Measurements from ENCODE around the gene MUC2. TPM values are rescaled to one million over a fixed set of nuclear protein-coding genes. Genes with fewer than 3 reads are reported as not detected.

Gene MUC2
- total RNA-seq, 1 experiment from 2014 or later: 0.47 TPM

- no peak for TF ChIP-seq YY1 (IDR thresholded peaks at IDR 0.05; ENCODE audit: extremely low read depth, insufficient replicate concordance, low read depth, low read length)
Observed at GRCh38 chr11:1026163-1026450, 48.6 kb upstream of the MUC2 start (continued).

GRCh38 chr11:1026641-1027482 lies 47.8 kb upstream of the MUC2 start:
- Histone ChIP-seq H3K4me2 (ENCODE audit: low read length) (no peak overlapping the region), H2AFZ (ENCODE audit: low read depth, low read length, poor library complexity, severe bottlenecking) (no peak overlapping the region), H3K9me2 (ENCODE audit: insufficient read depth) (no peaks in the 10 kb centered on the region), H3K36me3 (ENCODE audit: control insufficient read depth in 1 of 2, insufficient read depth in 2 of 2, low read length in 2 of 2) (no peaks in the 10 kb centered on the region), H3K9ac (ENCODE audit: low read length) (no peak overlapping the region), H3K4me1 (ENCODE audit: control insufficient read depth in 1 of 2, insufficient read depth in 2 of 2, low read length in 2 of 2) (no peaks in the 10 kb centered on the region), H3K27ac (ENCODE audit: low read depth, low read length) (no peak overlapping the region), H3K79me2 (ENCODE audit: insufficient read depth, low read length) (no peaks in the 10 kb centered on the region), H3K9me3 (ENCODE audit: control insufficient read depth in 1 of 2, insufficient read depth in 1 of 2, low read depth in 1 of 2, low read length in 2 of 2) (no peaks in the 10 kb centered on the region), H3K27me3 (ENCODE audit: insufficient read depth, low read length) (no peaks in the 10 kb centered on the region), H4K20me1 (ENCODE audit: insufficient read depth) (no peaks in the 10 kb centered on the region), H3K4me3 (replicated peaks in 1 of 2; ENCODE audit: low read depth in 1 of 2, low read length in 2 of 2) (no peak overlapping the region)
- CTCF ChIA-PET: no interaction called here
- RAD21 ChIA-PET (ENCODE audit: low non-redundant PET in 1 of 2, low total read pairs in 2 of 2, uncharacterized antibody in 2 of 2, unreplicated experiment in 2 of 2): no interaction called here
- TF ChIP-seq MAX (IDR thresholded peaks at IDR 0.05) (no peak), POLR2AphosphoS5 (IDR thresholded peaks at IDR 0.05; ENCODE audit: low read depth, low read length) (no peak), POLR2A (IDR thresholded peaks at IDR 0.05; ENCODE audit: borderline replicate concordance, extremely low read depth, insufficient read depth, insufficient read length) (no peak), YY1 (IDR thresholded peaks at IDR 0.05; ENCODE audit: extremely low read depth, insufficient replicate concordance, low read depth, low read length) (no peak), ZFX (IDR thresholded peaks at IDR 0.05) (no peak), CTCF (IDR thresholded peaks at IDR 0.05 in 2 of 3, conservative IDR thresholded peaks at IDR 0.05 in 1 of 3; ENCODE audit: borderline replicate concordance in 1 of 3, insufficient read depth in 1 of 3, low read depth in 2 of 3, low read length in 2 of 3) (no peak), FOSL1 (IDR thresholded peaks at IDR 0.05; ENCODE audit: low read depth) (no peak), ELF1 (IDR thresholded peaks at IDR 0.05; ENCODE audit: borderline replicate concordance, low read depth) (no peak), EZH2phosphoT487 (IDR thresholded peaks at IDR 0.05; ENCODE audit: borderline replicate concordance) (no peak), CEBPB (IDR thresholded peaks at IDR 0.05; ENCODE audit: low read depth) (no peak)
- BruUV-seq (replicated peaks): no TSS peak
- no peak for ATAC-seq
- POLR2A ChIA-PET: no interaction called here
- DNase-seq (ENCODE audit: low read depth, low spot score): no peak
- intact Hi-C loops (cut with micrococcal nuclease): no loop called here
